GM13976 (cell line): ENCODE measurements around the gene C1orf116.
"Not testable (repeated sequence)": the region's sequence is repeated elsewhere in the genome, so short reads cannot be mapped to it uniquely, and the experiment has no call there.

Source experiments
- DNase-seq: peaks from one replicate; pipeline ENCODE4 v3.0.0; 2012; ENCODE audit warnings: low spot score
- in situ Hi-C: fragments of 300-500 bp; cut with MboI; formaldehyde crosslinking; loops from one replicate; pipeline ENCODE4 v1.12.0; 2022; ENCODE audit warnings: low sequenced_read_pairs, mixed read lengths, inconsistent platforms; ENCODE audit not compliant: unreplicated experiment
- TF ChIP-seq, protein P1 (sequence below): IDR thresholded peaks from 2 replicates; pipeline ENCODE4 v1.5.1; 2012; ENCODE audit warnings: borderline replicate concordance, mild to moderate bottlenecking; ENCODE audit not compliant: insufficient read depth; ENCODE audit errors: extremely low read depth, missing control alignments, control extremely low read depth

C1orf116 gene

DNA sequence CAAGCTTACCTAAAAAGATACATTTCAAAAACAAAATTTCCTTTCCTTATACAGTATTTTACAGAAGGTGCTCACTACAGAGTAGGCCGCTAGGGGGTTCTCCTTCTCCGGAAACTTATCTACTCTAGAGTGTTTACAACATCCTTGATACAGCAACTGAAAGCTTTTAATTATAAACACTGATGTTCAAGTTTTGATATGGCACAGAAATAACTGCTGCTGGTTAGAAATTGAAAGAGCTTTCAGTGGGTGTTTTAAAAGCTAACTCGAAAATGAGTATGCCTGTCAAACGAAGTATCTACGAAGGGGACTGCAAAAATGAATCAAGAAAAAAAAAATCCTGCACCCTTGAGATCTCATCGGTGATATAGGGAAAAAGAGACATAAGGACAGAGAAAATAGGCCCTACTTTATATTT is 17.4 kb upstream of the C1orf116 start:
- TF ChIP-seq, protein P1, sequence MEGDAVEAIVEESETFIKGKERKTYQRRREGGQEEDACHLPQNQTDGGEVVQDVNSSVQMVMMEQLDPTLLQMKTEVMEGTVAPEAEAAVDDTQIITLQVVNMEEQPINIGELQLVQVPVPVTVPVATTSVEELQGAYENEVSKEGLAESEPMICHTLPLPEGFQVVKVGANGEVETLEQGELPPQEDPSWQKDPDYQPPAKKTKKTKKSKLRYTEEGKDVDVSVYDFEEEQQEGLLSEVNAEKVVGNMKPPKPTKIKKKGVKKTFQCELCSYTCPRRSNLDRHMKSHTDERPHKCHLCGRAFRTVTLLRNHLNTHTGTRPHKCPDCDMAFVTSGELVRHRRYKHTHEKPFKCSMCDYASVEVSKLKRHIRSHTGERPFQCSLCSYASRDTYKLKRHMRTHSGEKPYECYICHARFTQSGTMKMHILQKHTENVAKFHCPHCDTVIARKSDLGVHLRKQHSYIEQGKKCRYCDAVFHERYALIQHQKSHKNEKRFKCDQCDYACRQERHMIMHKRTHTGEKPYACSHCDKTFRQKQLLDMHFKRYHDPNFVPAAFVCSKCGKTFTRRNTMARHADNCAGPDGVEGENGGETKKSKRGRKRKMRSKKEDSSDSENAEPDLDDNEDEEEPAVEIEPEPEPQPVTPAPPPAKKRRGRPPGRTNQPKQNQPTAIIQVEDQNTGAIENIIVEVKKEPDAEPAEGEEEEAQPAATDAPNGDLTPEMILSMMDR = peak; percentile 48
- in situ Hi-C loops = no loop called here
- peak; percentile 66 for DNase-seq

DNA sequence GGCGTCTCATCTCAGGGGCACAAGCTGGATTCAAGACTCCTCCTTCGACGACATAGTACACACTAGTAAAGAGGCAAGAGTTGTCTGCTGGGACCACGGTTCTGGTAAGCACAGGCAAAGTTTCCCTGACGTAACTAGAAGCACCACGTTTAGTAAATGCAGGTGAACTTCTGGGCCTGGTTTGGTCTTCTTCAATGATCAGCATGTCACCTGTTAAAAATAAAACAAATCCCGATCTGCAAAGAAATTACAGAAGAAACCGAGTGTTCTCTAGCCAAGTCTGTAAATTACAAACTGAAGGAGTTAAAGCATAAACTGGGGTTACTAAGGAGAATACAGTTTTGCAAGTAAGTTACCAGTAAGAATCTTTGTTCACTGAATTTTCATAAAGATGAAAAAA is 17.0 kb upstream of the C1orf116 start:
- TF ChIP-seq, protein P1 = no peak
- DNase-seq = no peak
- in situ Hi-C loops = no loop called here

DNA sequence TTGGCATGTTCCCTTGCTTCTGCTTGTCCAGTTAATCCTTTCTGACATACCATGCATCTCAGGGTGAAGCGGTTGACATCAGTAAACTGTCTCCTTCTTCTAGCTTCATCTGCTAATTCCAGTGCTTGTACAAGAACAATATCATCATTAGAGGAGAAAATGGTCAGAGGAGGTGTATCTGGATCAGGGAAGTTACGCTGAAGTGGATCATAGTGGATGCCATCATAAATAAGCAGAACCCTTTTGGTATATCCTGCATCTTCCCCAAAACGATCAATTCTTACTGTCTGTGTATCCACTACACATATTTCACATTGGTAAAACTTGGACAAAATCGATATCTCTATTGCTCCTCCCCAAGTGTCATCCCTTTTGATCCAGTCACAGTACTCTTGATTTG is 16.5 kb upstream of the C1orf116 start:
- in situ Hi-C loops = no loop called here

DNA sequence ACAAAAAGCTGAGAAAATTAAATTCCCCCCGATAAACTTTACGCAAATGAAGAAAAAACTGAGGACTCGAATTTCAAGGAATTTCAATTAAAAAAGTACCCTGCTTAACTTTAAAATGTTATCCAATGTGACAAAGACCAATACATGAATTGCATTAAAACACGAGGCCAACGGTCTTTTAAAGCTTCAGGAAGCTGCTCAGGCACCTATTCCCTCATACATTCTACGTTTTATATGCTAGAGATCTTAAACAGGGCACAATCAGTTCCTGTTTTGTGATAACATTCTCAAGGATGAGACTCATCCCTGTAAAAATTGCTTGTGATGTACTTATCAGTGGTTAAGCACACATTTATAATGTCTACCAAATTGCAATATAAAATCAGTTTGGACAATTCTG is 15.5 kb upstream of the C1orf116 start:
- in situ Hi-C loops = no loop called here
- TF ChIP-seq, protein P1 = no peak

More for the DNA sequence above, 16.5 kb upstream of the C1orf116 start:
- no peak for DNase-seq
- TF ChIP-seq, protein P1 = no peak

DNA sequence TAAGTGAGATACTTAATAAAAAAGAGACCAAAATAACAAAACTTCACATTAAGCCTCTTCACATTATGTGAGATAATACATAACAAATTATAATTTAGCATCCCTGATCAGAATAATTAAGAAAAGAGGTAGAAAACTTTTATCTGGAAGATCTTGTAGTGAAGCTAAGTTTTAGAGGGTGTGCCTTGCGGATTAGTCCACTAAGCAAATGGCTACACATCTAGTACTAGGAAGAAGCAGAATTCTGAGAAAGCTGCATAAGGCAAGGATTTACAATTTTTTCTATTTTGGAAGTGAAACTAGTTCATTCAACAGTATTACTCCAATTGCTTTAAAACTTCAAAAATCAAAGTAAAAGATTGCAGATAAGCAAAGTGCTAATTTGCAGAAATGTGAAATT is 14.9 kb upstream of the C1orf116 start:
- in situ Hi-C loops = no loop called here
- TF ChIP-seq, protein P1 = no peak
- no peak for DNase-seq

More for the DNA sequence above, 15.5 kb upstream of the C1orf116 start:
- DNase-seq = no peak

DNA sequence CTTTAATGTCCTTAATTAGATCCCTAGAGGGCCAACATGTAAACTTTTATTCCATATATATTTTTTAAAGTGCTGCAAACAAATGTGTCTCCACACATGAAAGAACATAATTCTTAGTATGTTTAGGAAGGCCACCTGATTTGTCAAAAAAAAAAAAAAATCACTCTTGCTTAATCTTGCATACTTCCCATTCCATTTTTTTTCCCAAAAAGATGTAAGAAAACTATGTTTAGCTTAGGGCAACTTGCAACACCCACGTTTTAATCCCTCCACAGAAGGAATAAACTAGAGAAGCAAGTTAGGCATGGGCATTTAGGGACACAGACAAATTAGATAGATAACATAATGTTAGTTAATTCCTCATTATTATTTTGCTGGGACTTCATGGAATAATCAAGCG is 12.9 kb upstream of the C1orf116 start:
- in situ Hi-C loops = no loop called here
- no peak for DNase-seq

DNA sequence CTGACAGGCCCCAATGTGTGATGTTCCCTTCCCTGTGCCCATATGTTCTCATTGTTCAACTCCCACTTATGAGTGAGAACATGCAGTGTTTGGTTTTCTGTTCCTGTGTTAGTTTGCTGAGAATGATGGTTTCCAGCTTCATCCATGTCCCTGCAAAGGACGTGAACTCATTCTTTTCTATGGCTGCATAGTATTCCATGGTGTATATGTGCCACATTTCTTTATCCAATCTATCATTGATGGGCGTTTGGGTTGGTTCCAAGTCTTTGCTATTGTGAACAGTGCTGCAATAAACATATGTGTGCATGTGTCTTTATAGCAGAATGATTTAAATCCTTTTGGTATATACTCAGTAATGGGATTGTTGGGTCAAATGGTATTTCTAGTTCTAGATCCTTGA is 8.8 kb upstream of the C1orf116 start:
- in situ Hi-C loops = not testable (repeated sequence)

More for the DNA sequence above, 12.9 kb upstream of the C1orf116 start:
- TF ChIP-seq, protein P1 = no peak

More for the DNA sequence above, 8.8 kb upstream of the C1orf116 start:
- DNase-seq = not testable (repeated sequence)
